Neural progenitor cell (in vitro differentiated cells): Measurements from ENCODE around the gene FBXW10B. TPM values are rescaled to one million over a fixed set of nuclear protein-coding genes. Genes with fewer than 3 reads are reported as not detected.
A peak's percentile ranks its signal among the peaks of the same experiment; 100 is the strongest.
"Not testable (repeated sequence)": the region's sequence is repeated elsewhere in the genome, so short reads cannot be mapped to it uniquely, and the experiment has no call there.

Experiments
- DNase-seq: peaks from one replicate; pipeline ENCODE4 v3.0.0-alpha.2; 2016; ENCODE audit warnings: low spot score
- H2AFZ ChIP-seq: fragments of 200-600 bp; sonication (generic); replicated peaks from 2 replicates; pipeline ENCODE4 v1.6.1; 2016; ENCODE audit warnings: antibody characterized with exemption
- H3F3A ChIP-seq: fragments of 200-600 bp; sonication (generic); 2 replicates; pipeline ENCODE4 v1.6.1; 2016; ENCODE audit warnings: antibody characterized with exemption, low read depth
- H3K27ac ChIP-seq: fragments of 200-600 bp; sonication (generic); 2 replicates; pipeline ENCODE4 v1.5.1; 2016; ENCODE audit warnings: mild to moderate bottlenecking
- H3K27me3 ChIP-seq: fragments of 200-600 bp; sonication (generic); 2 replicates; pipeline ENCODE4 v1.6.1; 2016; ENCODE audit warnings: mild to moderate bottlenecking, moderate library complexity
- H3K36me3 ChIP-seq: fragments of 200-600 bp; sonication (generic); 2 replicates; pipeline ENCODE4 v1.5.1; 2016
- H3K4me1 ChIP-seq: fragments of 200-600 bp; sonication (generic); 2 replicates; pipeline ENCODE4 v1.6.1; 2016; ENCODE audit warnings: mixed run types
- H3K4me2 ChIP-seq: fragments of 200-600 bp; sonication (generic); 2 replicates; pipeline ENCODE4 v1.6.1; 2016
- H3K4me3 ChIP-seq: fragments of 200-600 bp; sonication (generic); 2 replicates; pipeline ENCODE4 v1.5.1; 2016
- H3K79me2 ChIP-seq: fragments of 200-600 bp; sonication (generic); 2 replicates; pipeline ENCODE4 v1.6.1; 2016; ENCODE audit warnings: low read depth
- H3K9ac ChIP-seq: fragments of 200-600 bp; sonication (generic); 2 replicates; pipeline ENCODE4 v1.6.1; 2016
- H3K9me3 ChIP-seq: fragments of 200-600 bp; sonication (generic); 2 replicates; pipeline ENCODE4 v1.5.1; 2016; ENCODE audit warnings: low read depth
- H4K20me1 ChIP-seq: fragments of 200-600 bp; sonication (generic); 2 replicates; pipeline ENCODE4 v1.6.1; 2016; ENCODE audit warnings: low read depth
- H3K27ac Mint-ChIP-seq: 3 replicates; pipeline ENCODE4 v1.8.0; 2021; ENCODE audit warnings: mixed read lengths
- H3K27me3 Mint-ChIP-seq: 2 replicates; pipeline ENCODE4 v1.8.0; 2022; ENCODE audit warnings: low read depth, mild to moderate bottlenecking, inconsistent platforms, moderate library complexity, mixed read lengths; ENCODE audit not compliant: insufficient read depth
- H3K36me3 Mint-ChIP-seq: 3 replicates; pipeline ENCODE4 v1.8.0; 2021; ENCODE audit warnings: mixed read lengths
- H3K4me1 Mint-ChIP-seq: 3 replicates; pipeline ENCODE4 v1.8.0; 2021; ENCODE audit warnings: mixed read lengths
- H3K4me3 Mint-ChIP-seq: 3 replicates; pipeline ENCODE4 v1.8.0; 2021; ENCODE audit warnings: mild to moderate bottlenecking, moderate library complexity, mixed read lengths
- H3K9me3 Mint-ChIP-seq: 3 replicates; pipeline ENCODE4 v1.8.0; 2020; ENCODE audit warnings: mixed read lengths
- EZH2 ChIP-seq: fragments of 200-600 bp; sonication (generic); IDR thresholded peaks from 2 replicates; pipeline ENCODE4 v1.6.1; 2017; ENCODE audit warnings: antibody characterized with exemption, mild to moderate bottlenecking, moderate library complexity
- EZH2phosphoT487 ChIP-seq: fragments of 200-600 bp; sonication (generic); IDR thresholded peaks from 2 replicates; pipeline ENCODE4 v1.6.1; 2017; ENCODE audit warnings: antibody characterized with exemption
- total RNA-seq: library from RNA; depleted of rRNA; stranded (reverse); fragments of >200 nt; gene quantifications from 2 replicates; pipeline ENCODE4 v1.2.3, GENCODE V29; 2015; ENCODE audit warnings: low replicate concordance
- TF ChIP-seq, protein P1 (sequence below): fragments of 200-600 bp; sonication (generic); IDR thresholded peaks from 2 replicates; pipeline ENCODE4 v1.5.1; 2017; ENCODE audit warnings: antibody characterized with exemption, mild to moderate bottlenecking

The FBXW10B gene
- total RNA-seq, 1 donor from 2014 or later, result not detected

DNA sequence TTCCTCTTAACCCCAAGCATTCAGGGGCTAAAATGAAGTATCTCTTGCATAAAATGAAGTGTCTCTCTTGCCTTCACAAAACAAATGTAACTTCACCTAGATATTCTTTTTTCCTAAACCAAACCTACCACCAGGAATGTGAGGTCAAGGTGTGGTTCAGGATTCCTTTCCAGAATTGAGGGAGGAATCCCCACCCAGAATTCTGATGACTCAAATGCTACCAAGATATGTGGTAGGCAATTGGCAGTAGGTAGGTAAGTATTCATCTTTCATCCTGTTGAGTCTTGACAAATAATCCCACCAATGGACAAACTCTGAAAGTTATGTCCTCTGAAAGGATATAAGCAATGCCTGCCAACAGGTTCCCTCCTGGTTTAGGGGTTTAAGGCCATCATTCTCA is 38.4 kb upstream of the FBXW10B start:
- H2AFZ ChIP-seq, result no peak overlapping the region
- no peak for TF ChIP-seq EZH2
- TF ChIP-seq, protein P1, sequence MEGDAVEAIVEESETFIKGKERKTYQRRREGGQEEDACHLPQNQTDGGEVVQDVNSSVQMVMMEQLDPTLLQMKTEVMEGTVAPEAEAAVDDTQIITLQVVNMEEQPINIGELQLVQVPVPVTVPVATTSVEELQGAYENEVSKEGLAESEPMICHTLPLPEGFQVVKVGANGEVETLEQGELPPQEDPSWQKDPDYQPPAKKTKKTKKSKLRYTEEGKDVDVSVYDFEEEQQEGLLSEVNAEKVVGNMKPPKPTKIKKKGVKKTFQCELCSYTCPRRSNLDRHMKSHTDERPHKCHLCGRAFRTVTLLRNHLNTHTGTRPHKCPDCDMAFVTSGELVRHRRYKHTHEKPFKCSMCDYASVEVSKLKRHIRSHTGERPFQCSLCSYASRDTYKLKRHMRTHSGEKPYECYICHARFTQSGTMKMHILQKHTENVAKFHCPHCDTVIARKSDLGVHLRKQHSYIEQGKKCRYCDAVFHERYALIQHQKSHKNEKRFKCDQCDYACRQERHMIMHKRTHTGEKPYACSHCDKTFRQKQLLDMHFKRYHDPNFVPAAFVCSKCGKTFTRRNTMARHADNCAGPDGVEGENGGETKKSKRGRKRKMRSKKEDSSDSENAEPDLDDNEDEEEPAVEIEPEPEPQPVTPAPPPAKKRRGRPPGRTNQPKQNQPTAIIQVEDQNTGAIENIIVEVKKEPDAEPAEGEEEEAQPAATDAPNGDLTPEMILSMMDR, result no peak
- TF ChIP-seq EZH2phosphoT487, result no peak
- no peak overlapping the region for H3K27ac Mint-ChIP-seq

DNA sequence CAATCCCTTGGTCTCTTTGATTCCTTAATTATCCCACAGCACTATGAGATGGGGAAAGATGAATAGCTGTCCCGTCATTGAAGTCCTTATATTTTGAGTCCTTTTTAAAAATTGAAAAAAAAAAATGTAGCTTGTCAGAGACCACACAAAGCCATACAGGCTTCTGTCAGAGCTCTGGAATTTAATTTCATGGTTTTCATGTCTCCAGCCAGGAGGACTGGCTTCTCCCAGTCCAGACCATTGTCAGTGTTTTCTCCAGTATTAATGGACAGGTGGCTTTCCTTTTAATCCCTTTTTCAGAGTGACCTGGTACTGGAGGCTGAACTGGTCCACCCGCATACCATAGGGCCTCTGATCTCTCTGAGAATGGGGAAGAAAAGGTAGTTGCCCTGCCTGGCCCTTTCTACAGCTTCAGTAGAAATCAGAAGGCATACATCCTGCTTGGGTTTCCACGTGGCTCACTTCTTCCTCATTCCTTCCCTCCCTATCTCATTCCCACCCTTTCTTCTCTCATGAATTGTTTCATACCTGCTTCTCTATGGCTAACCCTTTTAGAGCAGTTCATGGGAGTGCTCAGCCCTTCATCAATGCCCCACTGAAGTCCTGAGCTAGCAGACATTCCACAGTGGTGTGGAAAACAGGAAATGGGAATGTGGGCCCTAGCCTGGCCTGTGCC is 35.5 kb upstream of the FBXW10B start:
- Mint-ChIP-seq H3K4me3 (no peak overlapping the region), H3K4me1 (peaks cover 52% of the 10 kb centered on the region), H3K27ac (peak overlapping the region; percentile 37), H3K27me3 (no peaks in the 10 kb centered on the region), H3K36me3 (peaks cover 7% of the 10 kb centered on the region), H3K9me3 (peaks cover 2% of the 10 kb centered on the region)
- Histone ChIP-seq H3K9ac (no peak overlapping the region), H3K4me3 (no peak overlapping the region), H3K9me3 (no peaks in the 10 kb centered on the region), H3F3A (no peaks in the 10 kb centered on the region), H3K4me2 (no peak overlapping the region), H3K27ac (no peak overlapping the region), H4K20me1 (no peaks in the 10 kb centered on the region), H3K4me1 (peaks cover 23% of the 10 kb centered on the region), H2AFZ (no peak overlapping the region), H3K27me3 (no peaks in the 10 kb centered on the region), H3K36me3 (no peaks in the 10 kb centered on the region), H3K79me2 (no peaks in the 10 kb centered on the region)
- no peak for DNase-seq
- TF ChIP-seq EZH2phosphoT487, result no peak
- TF ChIP-seq, protein P1, result no peak
- TF ChIP-seq EZH2, result no peak

More for the DNA sequence above, 38.4 kb upstream of the FBXW10B start:
- Histone ChIP-seq H3K79me2 (no peaks in the 10 kb centered on the region), H3K27me3 (no peaks in the 10 kb centered on the region), H3K4me3 (no peak overlapping the region), H3K36me3 (no peaks in the 10 kb centered on the region), H3K27ac (no peak overlapping the region), H3K9me3 (no peaks in the 10 kb centered on the region), H3K9ac (no peak overlapping the region), H3K4me1 (peaks cover 19% of the 10 kb centered on the region), H4K20me1 (no peaks in the 10 kb centered on the region), H3K4me2 (no peak overlapping the region), H3F3A (no peaks in the 10 kb centered on the region)
- no peak overlapping the region for H3K4me3 Mint-ChIP-seq
- H3K27me3 Mint-ChIP-seq, result no peaks in the 10 kb centered on the region
- H3K4me1 Mint-ChIP-seq, result peaks cover 36% of the 10 kb centered on the region
- peaks cover 7% of the 10 kb centered on the region for H3K36me3 Mint-ChIP-seq
- H3K9me3 Mint-ChIP-seq, result peaks cover 2% of the 10 kb centered on the region
- DNase-seq, result no peak

GRCh38 chr17:15654401-15654800 is 34.9 kb upstream of the FBXW10B start:
- not testable (repeated sequence) for H3K79me2 ChIP-seq, H2AFZ ChIP-seq, H3K9me3 Mint-ChIP-seq, DNase-seq, H3K27me3 Mint-ChIP-seq, H3K4me3 ChIP-seq, H3K36me3 Mint-ChIP-seq, H3K36me3 ChIP-seq, H3K27me3 ChIP-seq, H3K9ac ChIP-seq, H4K20me1 ChIP-seq, H3K9me3 ChIP-seq, H3K4me2 ChIP-seq, H3K4me3 Mint-ChIP-seq, H3F3A ChIP-seq
- Mint-ChIP-seq H3K4me1 (peaks cover 52% of the 10 kb centered on the region), H3K27ac (peak overlapping the region; percentile 73)
- Histone ChIP-seq H3K4me1 (peaks cover 23% of the 10 kb centered on the region), H3K27ac (peak overlapping the region; percentile 11)

DNA sequence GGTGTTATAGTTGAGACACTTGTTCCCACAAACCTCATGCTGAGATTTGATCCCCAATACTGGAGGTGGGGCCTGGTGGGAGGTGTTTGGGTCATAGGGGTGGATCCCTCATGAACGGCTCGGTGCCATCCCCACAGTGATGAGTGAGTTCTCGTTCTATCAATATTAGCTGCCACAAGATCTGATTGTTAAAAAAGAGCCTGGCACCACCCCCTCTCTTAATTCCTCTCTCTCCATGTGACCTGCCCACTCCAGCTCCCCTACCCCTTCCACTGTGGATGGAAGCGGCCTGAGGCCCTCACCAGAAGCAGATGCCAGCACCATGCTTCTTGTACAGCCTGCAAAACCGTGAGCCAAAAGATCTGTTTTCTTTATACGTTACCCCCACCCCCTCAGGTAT is 33.5 kb upstream of the FBXW10B start:
- no peak for DNase-seq
- no peak overlapping the region for H3K4me3 ChIP-seq
- no peaks in the 10 kb centered on the region for H3K27me3 ChIP-seq
- Mint-ChIP-seq H3K9me3 (peaks cover 2% of the 10 kb centered on the region), H3K4me3 (no peak overlapping the region), H3K27me3 (no peaks in the 10 kb centered on the region), H3K4me1 (peaks cover 60% of the 10 kb centered on the region), H3K27ac (peak overlapping the region; percentile 21), H3K36me3 (peaks cover 9% of the 10 kb centered on the region)
- no peak overlapping the region for H2AFZ ChIP-seq
- no peaks in the 10 kb centered on the region for H3K36me3 ChIP-seq
- no peak overlapping the region for H3K27ac ChIP-seq
- no peaks in the 10 kb centered on the region for H3K79me2 ChIP-seq
- H3K4me2 ChIP-seq, result no peak overlapping the region
- TF ChIP-seq, protein P1, result no peak
- no peak for TF ChIP-seq EZH2
- no peak for TF ChIP-seq EZH2phosphoT487
- no peaks in the 10 kb centered on the region for H3F3A ChIP-seq
- no peaks in the 10 kb centered on the region for H3K9me3 ChIP-seq
- peaks cover 23% of the 10 kb centered on the region for H3K4me1 ChIP-seq
- no peaks in the 10 kb centered on the region for H4K20me1 ChIP-seq
- H3K9ac ChIP-seq, result no peak overlapping the region
